Right renal cortex interstitium (tissue), 3 donors: ENCODE results near the gene NF1. TPM values are rescaled to one million over a fixed set of nuclear protein-coding genes. Genes with fewer than 3 reads are reported as not detected.
"Not testable (repeated sequence)": the region's sequence is repeated elsewhere in the genome, so short reads cannot be mapped to it uniquely, and the experiment has no call there.

ENCODE experiments used
- DNase-seq, 3 donors: peaks; one replicate each; pipeline ENCODE4 v3.0.0-alpha.2; 2013; ENCODE audit warnings: low read depth in 3 of 3, low spot score in 2 of 3
- polyA plus RNA-seq, 3 donors: library from polyadenylated mRNA; unstranded; fragments of 120-200 nt; gene quantifications; one replicate each; pipeline ENCODE4 v1.2.1, GENCODE V29; 2013; ENCODE audit not compliant: insufficient read length in 3 of 3

Gene NF1
- polyA plus RNA-seq, 3 donors = 36.7 to 42.9 (median 39.2) TPM

GRCh38 chr17:31378638-31379037, 283.9 kb downstream of the NF1 start:
- DNase-seq = no peak

- DNase-seq = no peak
Observed at GRCh38 chr17:31379597-31380205, 284.9 kb downstream of the NF1 start.

- no peak for DNase-seq
Observed at GRCh38 chr17:31381165-31381668, 286.4 kb downstream of the NF1 start.

GRCh38 chr17:31382668-31383275, 288.0 kb downstream of the NF1 start:
- not testable (repeated sequence) for DNase-seq

- not testable (repeated sequence) for DNase-seq
Observed at GRCh38 chr17:31383488-31383887, 288.7 kb downstream of the NF1 start.

- no peak for DNase-seq
Observed at GRCh38 chr17:31385428-31386285, 290.9 kb downstream of the NF1 start.

GRCh38 chr17:31386542-31387075, 291.8 kb downstream of the NF1 start:
- DNase-seq = no peak

- no peak for DNase-seq
Observed at GRCh38 chr17:31387438-31387837, 292.7 kb downstream of the NF1 start.

GRCh38 chr17:31388351-31388750, 293.6 kb downstream of the NF1 start:
- DNase-seq = no peak

- DNase-seq = no peak
Observed at GRCh38 chr17:31388770-31389656, 294.2 kb downstream of the NF1 start.

- DNase-seq = no peak
Observed at GRCh38 chr17:31389657-31390381, 295.0 kb downstream of the NF1 start.

GRCh38 chr17:31390426-31390747, 295.6 kb downstream of the NF1 start:
- DNase-seq = no peak

GRCh38 chr17:31390748-31391495, 296.1 kb downstream of the NF1 start:
- DNase-seq = no peak

- no peak for DNase-seq
Observed at GRCh38 chr17:31391496-31391949, 296.7 kb downstream of the NF1 start, which contains the start of gene RAB11FIP4. TSS of gene RAB11FIP4 (plus strand) at chr17:31391675. CDS start at chr17:31391853, 178 bp downstream.

- no peak for DNase-seq
Observed at GRCh38 chr17:31392002-31392855, 297.5 kb downstream of the NF1 start.

GRCh38 chr17:31392856-31393748, 298.3 kb downstream of the NF1 start:
- DNase-seq = no peak

- no peak for DNase-seq
Observed at GRCh38 chr17:31393749-31394146, 299.0 kb downstream of the NF1 start.
